GM12878 (cell line): ENCODE results near the gene SELENBP1. TPM values are rescaled to one million over a fixed set of nuclear protein-coding genes. Genes with fewer than 3 reads are reported as not detected.
A peak's percentile ranks its signal among the peaks of the same experiment; 100 is the strongest.

ENCODE experiments used
- ATAC-seq: fragments of 200-7000 bp; cut with Tn5 transposase; 3 replicates; pipeline ENCODE4 v1.9.1; 2020; ENCODE audit warnings: mild to moderate bottlenecking, moderate library complexity
- BruUV-seq: library from RNA; stranded (reverse); fragments of 400-500 nt; replicated peaks from 2 replicates; lab custom pipeline; 2021; lab: Mats Ljungman, UMichigan
- CTCF ChIA-PET: fragments of 300-600 bp; sonication (Branson Sonifier 250); formaldehyde crosslinking; extraction: SDS; loops from one replicate; lab custom pipeline; 2021; ENCODE audit warnings: inconsistent platforms; lab: Yijun Ruan, JAX
- POLR2A ChIA-PET: fragments of 350-600 bp; formaldehyde crosslinking; extraction: SDS; loops from one replicate; lab custom pipeline; 2021; ENCODE audit warnings: inconsistent platforms; lab: Charles Lee
- RAD21 ChIA-PET: fragments of 300-600 bp; sonication (Branson Sonifier 250); formaldehyde crosslinking; loops from one replicate; lab custom pipeline; 2023; ENCODE audit warnings: antibody characterized with exemption; ENCODE audit not compliant: unreplicated experiment; lab: Charles Lee
- SMC1A ChIA-PET: fragments of 300-600 bp; sonication (Branson Sonifier 250); formaldehyde crosslinking; loops from one replicate; lab custom pipeline; 2023; ENCODE audit not compliant: unreplicated experiment, uncharacterized antibody; lab: Charles Lee
- DNase-seq: peaks from one replicate; pipeline ENCODE4 v3.0.0-alpha.2; 2011; ENCODE audit warnings: low read depth, low spot score
- FAIRE-seq: peaks from 3 replicates; lab custom pipeline; 2011; peaks lifted over from hg19 to GRCh38; lab: Jason Lieb, UNC
- H2AFZ ChIP-seq: 2 replicates; pipeline ENCODE4 v1.6.0; 2011; ENCODE audit warnings: low read depth, low read length, control low read depth; ENCODE audit not compliant: control insufficient read depth
- H3K27ac ChIP-seq: 2 replicates; pipeline ENCODE4 v1.5.1; 2011; ENCODE audit warnings: control low read depth; ENCODE audit not compliant: control insufficient read depth, insufficient read depth
- H3K27me3 ChIP-seq, 2 experiments: replicated peaks in 1 of 2; 2 replicates each; pipeline versions ENCODE4 v1.6.0 to v1.6.1; 2011; ENCODE audit warnings: low read length in 1 of 2; ENCODE audit not compliant: control insufficient read depth in 2 of 2, insufficient read depth in 2 of 2
- H3K36me3 ChIP-seq, 2 experiments: 2 replicates each; pipeline ENCODE4 v1.5.1; 2011; ENCODE audit warnings: low read length in 1 of 2; ENCODE audit not compliant: control insufficient read depth in 2 of 2, insufficient read depth in 2 of 2
- H3K4me1 ChIP-seq: 2 replicates; pipeline ENCODE4 v1.6.1; 2011; ENCODE audit warnings: mild to moderate bottlenecking, low read length, moderate library complexity, mixed read lengths; ENCODE audit not compliant: control insufficient read depth, insufficient read depth
- H3K4me2 ChIP-seq: 2 replicates; pipeline ENCODE4 v1.6.0; 2011; ENCODE audit warnings: control low read depth; ENCODE audit not compliant: control insufficient read depth, insufficient read depth
- H3K4me3 ChIP-seq: fragments of 200-600 bp; sonication (generic); 2 replicates; pipeline ENCODE4 v1.5.1; 2016
- H3K79me2 ChIP-seq: 2 replicates; pipeline ENCODE4 v1.6.0; 2011; ENCODE audit warnings: low read length; ENCODE audit not compliant: control insufficient read depth, insufficient read depth
- H3K9ac ChIP-seq: 2 replicates; pipeline ENCODE4 v1.8.0; 2011; ENCODE audit warnings: low read length, control low read depth, mixed read lengths; ENCODE audit not compliant: control insufficient read depth, insufficient read depth
- H3K9me3 ChIP-seq: replicated peaks from 3 replicates; pipeline ENCODE4 v1.5.1; 2011; ENCODE audit warnings: mild to moderate bottlenecking, low read length; ENCODE audit not compliant: control insufficient read depth, insufficient read depth
- H4K20me1 ChIP-seq: 2 replicates; pipeline ENCODE4 v1.6.0; 2011; ENCODE audit not compliant: control insufficient read depth, insufficient read depth
- CHD2 ChIP-seq: IDR thresholded peaks from 2 replicates; pipeline ENCODE4 v1.6.1; 2011; ENCODE audit warnings: low read depth, low read length, improper control_type of control experiment, borderline replicate concordance
- KAT2A ChIP-seq: conservative IDR thresholded peaks from 2 replicates; pipeline ENCODE4 v1.6.1; 2011; ENCODE audit warnings: low read depth, low read length; ENCODE audit not compliant: control insufficient read depth
- MLLT1 ChIP-seq: fragments of 450-650 bp; IDR thresholded peaks from 2 replicates; pipeline ENCODE4 v1.6.1; 2016; ENCODE audit warnings: mild to moderate bottlenecking
- POLR2A ChIP-seq: IDR thresholded peaks from 2 replicates; pipeline ENCODE4 v1.6.1; 2011; ENCODE audit warnings: low read depth, mild to moderate bottlenecking, low read length
- POLR2AphosphoS2 ChIP-seq: IDR thresholded peaks from 2 replicates; pipeline ENCODE4 v1.6.1; 2011; ENCODE audit warnings: low read depth, mild to moderate bottlenecking, low read length, improper control_type of control experiment, moderate library complexity
- POLR2AphosphoS5 ChIP-seq: IDR thresholded peaks from 2 replicates; pipeline ENCODE4 v1.6.1; 2011; ENCODE audit warnings: mild to moderate bottlenecking, low read length, inconsistent platforms
- WGBS: methylation state at CpG from one replicate; pipeline ENCODE4 v1.1.6; 2016; ENCODE audit warnings: low lambda C conversion rate; ENCODE audit not compliant: insufficient replicate concordance, insufficient coverage; ENCODE audit errors: missing lambda C conversion rate; 5-methylcytosine and 5-hydroxymethylcytosine counted together
- in situ Hi-C: fragments of 300-500 bp; cut with MboI; formaldehyde crosslinking; loops from 9 replicates; pipeline ENCODE4 v1.14.3; 2018; ENCODE audit warnings: mixed read lengths
- intact Hi-C: fragments of 100-400 bp; cut with micrococcal nuclease; formaldehyde crosslinking; loops from one replicate; pipeline ENCODE4 v1.14.2; 2022; ENCODE audit not compliant: unreplicated experiment
- polyA plus RNA-seq, 11 experiments: library from polyadenylated mRNA; depleted of rRNA in 4 of 11; unstranded in 6 of 11; stranded (reverse) in 5 of 11; fragments of >200 nt; fragmentation: Nextera tagmentation in 4 of 11; fragmentation: Illumina TruSeq in 1 of 11; extraction: Ambion mirVana in 4 of 11; extraction: Trizol in 1 of 11; gene quantifications; 1 replicate in 1 of 11; 2 replicates in 10 of 11; pipeline versions ENCODE4 v1.2.1 to v1.2.3, GENCODE V29; 2011 to 2016; ENCODE audit warnings: inconsistent platforms in 2 of 11, missing spikeins in 2 of 11, low read depth in 1 of 11
- total RNA-seq, 4 experiments: library from RNA; depleted of rRNA in 3 of 4; stranded (reverse); fragments of >200 nt in 3 of 4; fragmentation: Illumina TruSeq in 1 of 4; extraction: Trizol in 1 of 4; gene quantifications; 2 replicates each; pipeline versions ENCODE4 v1.2.1 to v1.2.3, GENCODE V29; 2013 to 2021

SELENBP1 gene
- total and polyA plus RNA-seq, 10 of the 15 experiments (the other 5 are each of a cell fraction or from before 2014, with no cell fraction given), result 0.41 TPM; not detected in 9

- H2AFZ ChIP-seq, result no peak overlapping the region
- no peaks in the 10 kb centered on the region for H3K27me3 ChIP-seq
- no peak for FAIRE-seq
- H3K4me1 ChIP-seq, result peaks cover 7% of the 10 kb centered on the region
- ChIA-PET POLR2A (interaction anchor here (0.6 to 10.9 kb wide), 8 partner anchors 14 to 188 kb away, joined by 3 to 110 read pairs (median 3); partner anchors contain the start of genes PI4KB and PSMB4), CTCF (interaction anchor here (1.0 to 8.9 kb wide), 4 partner anchors 9 to 62 kb away, joined by 3 to 164 read pairs (median 6); partner anchors contain the start of gene ZNF687), RAD21 (interaction anchor here (2.0 kb wide), 1 partner anchor 43 kb away, joined by 6 read pairs; no protein-coding TSS in a partner anchor)
- H3K79me2 ChIP-seq, result peaks cover 23% of the 10 kb centered on the region
- 51% methylated on average over 9 of the region's 9 CpGs for WGBS
- in situ Hi-C loops (loop anchor here (5.0 kb wide), 1 partner anchor 151 kb away; the partner anchor contains the start of gene VPS72), intact Hi-C loops (no loop called here)
- H4K20me1 ChIP-seq, result no peaks in the 10 kb centered on the region
- peaks cover 14 to 19% of the 10 kb centered on the region in 2 experiments for H3K36me3 ChIP-seq
- TF ChIP-seq CHD2 (no peak), MLLT1 (peak; percentile 23; the same call in 1 of the 2 replicates), POLR2AphosphoS2 (no peak), POLR2AphosphoS5 (peak; percentile 53), POLR2A (peak; percentile 46; the same call in 1 of the 2 replicates), KAT2A (no peak)
- TF ChIP-seq, all 136 proteins: peak for 3
- DNase-seq, result no peak
- ATAC-seq, result no peak
- Histone ChIP-seq H3K4me2 (no peak overlapping the region; the same call in 1 of the 2 replicates), H3K9ac (no peak overlapping the region), H3K4me3 (no peak overlapping the region), H3K9me3 (no peaks in the 10 kb centered on the region), H3K27ac (no peak overlapping the region)
- SMC1A ChIA-PET, result interaction anchor here (0.8 to 2.4 kb wide), 4 partner anchors 14 to 54 kb away, joined by 3 to 16 read pairs (median 4); no protein-coding TSS in a partner anchor
- no TSS peak for BruUV-seq
Observed at GRCh38 chr1:151343587-151343986, 28.9 kb downstream of the SELENBP1 start.
